Activated CD4-positive, alpha-beta T cell treated with anti-CD3 and anti-CD28 coated beads, Interleukin-2, amount 50 U/mL, for 24 hours (primary cell): ENCODE results near the gene PRR23E.

Source experiments
- DNase-seq, 2 donors: peaks; one replicate each; pipeline ENCODE4 v3.0.0-alpha.2; 2020; ENCODE audit warnings: low read depth in 1 of 2, low spot score in 1 of 2

The PRR23E gene

GRCh38 chr3:127183931-127184869, 8.7 kb upstream of the PRR23E start:
- no peak for DNase-seq

GRCh38 chr3:127184870-127185216, 8.1 kb upstream of the PRR23E start:
- DNase-seq, result no peak

DNA sequence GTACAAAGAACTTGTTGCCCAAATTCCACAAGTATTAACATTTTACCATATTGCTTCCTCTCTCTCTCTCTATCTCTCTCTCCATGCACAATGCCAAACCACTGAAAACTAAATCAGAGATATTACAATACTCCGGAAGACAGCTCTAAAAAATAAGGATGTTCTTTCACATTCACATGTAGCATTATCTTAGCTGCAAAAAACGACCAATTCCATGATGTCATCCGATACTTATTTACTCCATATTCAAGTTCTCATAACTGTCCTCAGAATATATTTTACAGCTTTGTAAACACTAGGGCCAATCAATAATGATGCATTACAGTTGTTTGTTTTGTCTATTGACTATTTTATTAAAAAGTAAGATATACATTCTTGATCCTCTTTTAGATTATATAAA, 7.7 kb upstream of the PRR23E start:
- no peak for DNase-seq

DNA sequence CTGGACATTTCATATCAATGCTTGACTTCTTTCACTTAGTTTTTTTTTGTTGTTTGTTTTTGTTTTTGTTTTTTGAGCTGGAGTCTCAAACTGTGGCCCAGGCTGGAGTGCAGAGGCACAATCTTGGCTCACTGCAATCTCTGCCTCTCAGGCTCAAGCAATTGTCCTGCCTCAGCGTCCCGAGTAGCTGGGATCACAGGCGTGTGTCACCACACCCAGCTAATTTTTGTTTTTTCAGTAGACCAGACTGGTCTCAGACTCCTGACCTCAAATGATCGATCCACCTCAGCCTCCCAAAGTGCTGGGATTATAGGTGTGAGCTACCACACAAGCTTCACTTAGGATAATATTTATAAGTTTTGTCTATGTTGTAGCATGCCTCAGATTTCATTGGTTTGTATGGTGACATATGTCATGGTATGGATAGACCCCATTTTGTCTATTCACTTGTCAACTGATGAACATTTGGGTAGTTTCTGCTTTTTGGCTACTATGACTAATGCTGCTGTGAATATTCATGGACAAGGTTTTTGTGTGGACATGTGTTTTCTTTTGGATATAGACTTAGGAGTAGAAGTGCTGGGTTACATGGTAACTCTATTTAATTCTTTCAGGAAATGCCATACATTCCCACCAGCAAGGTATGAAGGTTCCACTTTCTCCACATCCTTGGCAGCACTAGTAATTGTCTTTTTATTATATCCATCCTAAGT, 6.8 kb upstream of the PRR23E start:
- no peak for DNase-seq

DNA sequence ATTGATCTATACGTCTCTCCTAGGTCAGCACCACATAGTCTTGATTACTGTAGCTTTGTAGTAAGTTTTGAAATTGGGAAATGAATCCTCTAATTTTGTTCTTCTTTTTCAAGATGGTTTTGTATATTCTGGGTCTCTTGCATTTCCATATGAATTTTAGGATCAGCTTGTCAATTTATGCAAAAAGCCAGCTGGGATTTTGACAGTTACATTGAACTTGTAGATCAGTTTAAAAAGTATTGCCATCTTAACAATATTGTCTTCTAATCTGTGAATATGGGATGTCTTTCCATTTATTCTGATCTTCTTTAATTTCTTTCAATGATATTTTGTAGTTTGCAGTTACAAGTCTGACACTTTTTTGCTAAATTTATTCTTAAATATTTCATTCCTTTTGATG, 5.6 kb upstream of the PRR23E start:
- no peak for DNase-seq

DNA sequence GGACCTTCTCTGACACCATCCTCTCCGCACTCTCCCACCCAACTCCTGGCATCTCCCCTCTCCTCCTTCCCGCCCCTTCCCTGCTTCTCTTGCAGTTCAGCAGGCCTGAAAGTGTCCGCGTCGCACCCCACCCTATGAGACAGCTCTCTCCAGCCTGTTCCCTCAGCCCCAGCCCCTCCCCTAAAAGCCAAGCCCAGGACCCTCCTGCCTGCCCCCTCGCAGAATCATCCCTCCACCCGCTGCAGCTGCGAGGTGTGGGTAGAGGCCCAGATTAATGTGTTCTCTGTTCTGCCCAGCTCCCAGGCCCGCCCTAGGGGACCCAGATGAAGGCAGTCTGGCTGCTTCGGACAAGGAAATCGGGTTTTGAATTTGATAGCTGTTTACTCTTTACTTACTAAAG, 410 bp downstream of the PRR23E start:
- DNase-seq, result no peak

- DNase-seq, result no peak
Observed at GRCh38 chr3:127193775-127194174, 844 bp downstream of the PRR23E start.

DNA sequence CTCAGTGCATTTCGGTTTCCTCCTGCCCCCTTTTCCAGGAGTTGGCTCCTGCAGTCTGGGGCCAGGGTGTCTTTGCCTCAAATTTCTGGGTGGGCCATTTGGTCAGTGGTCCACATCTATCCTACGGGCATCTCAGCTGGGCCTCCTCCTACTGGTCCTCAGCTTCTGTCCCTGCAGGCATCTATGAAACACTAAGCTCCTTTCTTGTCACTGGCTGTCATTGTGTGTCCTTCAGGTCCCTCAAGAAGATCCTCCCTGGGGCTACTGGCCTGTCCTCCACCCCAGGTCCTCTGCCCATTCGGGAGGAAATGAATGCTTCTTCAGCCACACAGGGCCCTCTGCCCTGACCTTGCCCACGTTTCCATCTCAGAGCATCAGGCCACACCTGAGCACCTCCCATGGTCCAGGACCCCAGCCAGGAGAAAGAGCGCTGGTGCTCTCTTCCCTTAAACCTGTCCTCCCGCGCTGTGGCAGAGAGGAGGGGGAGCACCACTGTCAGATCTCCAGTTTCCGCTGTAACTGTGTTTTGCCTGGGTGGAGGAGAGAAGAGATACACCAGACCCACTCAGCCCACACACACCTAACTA, 1.8 kb downstream of the PRR23E start:
- DNase-seq, result no peak

- no peak for DNase-seq
Observed at GRCh38 chr3:127195417-127195816, 2.5 kb downstream of the PRR23E start.

DNA sequence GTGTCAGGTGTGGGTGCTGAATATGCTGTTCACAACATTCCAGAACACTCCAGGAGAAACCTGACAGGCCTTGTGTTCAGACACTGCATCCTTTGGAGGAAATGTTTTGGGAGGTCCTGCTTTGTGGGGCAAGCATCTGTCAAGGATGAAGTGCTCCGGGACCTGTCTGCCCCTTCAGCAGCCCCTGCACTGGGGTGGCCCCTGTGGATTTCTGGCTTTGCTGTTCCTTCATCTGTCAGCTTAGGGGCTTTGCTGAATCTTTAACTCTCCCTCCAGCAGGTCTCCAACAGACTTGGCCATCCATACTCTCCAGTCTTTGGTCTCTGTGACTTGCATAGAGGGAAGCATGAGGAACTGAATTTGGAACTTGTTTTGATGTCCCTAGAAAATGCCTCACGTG, 3.1 kb downstream of the PRR23E start:
- no peak for DNase-seq

- no peak for DNase-seq
Observed at GRCh38 chr3:127196466-127197299, 3.8 kb downstream of the PRR23E start.

DNA sequence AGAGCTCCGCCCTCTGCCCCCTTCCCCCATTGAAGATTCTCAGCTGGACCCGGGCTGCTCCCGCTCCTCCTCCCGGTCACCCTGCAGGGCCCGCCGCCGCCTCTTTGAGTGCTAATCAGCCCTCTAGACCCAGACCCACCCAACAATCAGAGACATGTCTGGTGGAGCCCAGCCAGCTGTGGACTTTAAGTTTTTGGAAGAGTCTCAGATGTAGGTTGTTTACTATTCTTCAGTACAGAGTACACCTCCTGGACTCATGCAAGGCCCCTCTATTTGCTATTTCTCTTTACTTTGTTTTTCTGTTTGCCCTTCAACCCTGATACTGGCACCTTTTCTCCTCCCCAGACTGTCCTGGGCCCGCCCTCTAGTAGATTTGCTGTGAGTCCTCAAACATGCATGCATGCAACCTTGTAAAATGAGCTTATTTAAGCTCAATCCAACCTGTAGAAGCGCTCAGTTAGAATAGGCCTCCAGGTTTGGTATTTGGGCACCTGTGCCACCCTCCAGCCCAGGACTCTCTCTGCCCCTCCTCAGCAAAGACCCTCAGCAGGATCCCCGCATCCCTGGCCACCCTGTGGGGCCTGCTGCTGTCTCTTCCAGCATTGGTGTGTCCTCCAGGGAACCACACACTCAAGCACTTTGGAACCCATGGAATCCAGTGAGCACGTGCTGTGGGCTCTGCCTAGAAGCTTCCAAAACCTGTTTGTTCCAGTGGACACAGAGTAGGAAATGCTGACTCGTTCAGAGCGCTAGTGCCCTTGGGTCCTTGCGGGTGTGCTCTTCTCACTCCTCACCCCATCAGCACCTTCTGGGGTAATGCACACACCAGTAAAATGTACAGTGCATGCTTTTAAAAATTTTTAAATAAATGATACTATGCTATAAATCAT, 4.6 kb downstream of the PRR23E start:
- no peak for DNase-seq

DNA sequence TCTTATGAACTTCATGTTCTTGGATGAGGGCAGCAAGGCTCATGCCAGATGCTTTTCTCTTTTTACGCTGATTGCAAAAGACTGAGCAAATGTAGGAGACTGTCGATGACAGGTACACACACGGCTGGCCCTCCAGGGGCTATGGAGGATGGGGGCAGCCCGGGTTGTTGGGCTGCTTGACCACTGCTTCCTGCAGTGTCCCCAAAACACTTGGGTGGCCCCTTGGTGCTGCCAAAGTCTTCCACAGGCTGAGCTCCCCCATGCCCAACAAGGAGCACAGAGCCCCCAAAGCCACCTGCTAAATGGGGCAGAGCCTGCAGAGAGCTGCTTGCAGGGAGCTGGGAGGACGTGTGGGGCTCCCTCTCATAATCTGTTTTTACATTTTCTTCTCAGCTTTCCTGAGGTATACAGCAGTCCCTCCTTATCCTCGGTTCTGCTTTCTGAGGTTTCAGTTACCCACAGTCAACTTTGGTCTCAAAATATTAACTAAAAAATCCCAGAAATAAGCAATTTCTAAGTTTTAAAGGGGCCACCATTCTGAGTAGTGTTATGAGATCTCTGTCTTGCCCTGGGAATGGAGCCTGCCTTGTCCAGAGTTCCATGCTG, 7.3 kb downstream of the PRR23E start:
- no peak for DNase-seq

- no peak for DNase-seq
Observed at GRCh38 chr3:127203024-127203423, 10.1 kb downstream of the PRR23E start.

GRCh38 chr3:127204841-127205582, 12.1 kb downstream of the PRR23E start:
- no peak for DNase-seq

GRCh38 chr3:127206154-127206553, 13.2 kb downstream of the PRR23E start:
- DNase-seq, result no peak

DNA sequence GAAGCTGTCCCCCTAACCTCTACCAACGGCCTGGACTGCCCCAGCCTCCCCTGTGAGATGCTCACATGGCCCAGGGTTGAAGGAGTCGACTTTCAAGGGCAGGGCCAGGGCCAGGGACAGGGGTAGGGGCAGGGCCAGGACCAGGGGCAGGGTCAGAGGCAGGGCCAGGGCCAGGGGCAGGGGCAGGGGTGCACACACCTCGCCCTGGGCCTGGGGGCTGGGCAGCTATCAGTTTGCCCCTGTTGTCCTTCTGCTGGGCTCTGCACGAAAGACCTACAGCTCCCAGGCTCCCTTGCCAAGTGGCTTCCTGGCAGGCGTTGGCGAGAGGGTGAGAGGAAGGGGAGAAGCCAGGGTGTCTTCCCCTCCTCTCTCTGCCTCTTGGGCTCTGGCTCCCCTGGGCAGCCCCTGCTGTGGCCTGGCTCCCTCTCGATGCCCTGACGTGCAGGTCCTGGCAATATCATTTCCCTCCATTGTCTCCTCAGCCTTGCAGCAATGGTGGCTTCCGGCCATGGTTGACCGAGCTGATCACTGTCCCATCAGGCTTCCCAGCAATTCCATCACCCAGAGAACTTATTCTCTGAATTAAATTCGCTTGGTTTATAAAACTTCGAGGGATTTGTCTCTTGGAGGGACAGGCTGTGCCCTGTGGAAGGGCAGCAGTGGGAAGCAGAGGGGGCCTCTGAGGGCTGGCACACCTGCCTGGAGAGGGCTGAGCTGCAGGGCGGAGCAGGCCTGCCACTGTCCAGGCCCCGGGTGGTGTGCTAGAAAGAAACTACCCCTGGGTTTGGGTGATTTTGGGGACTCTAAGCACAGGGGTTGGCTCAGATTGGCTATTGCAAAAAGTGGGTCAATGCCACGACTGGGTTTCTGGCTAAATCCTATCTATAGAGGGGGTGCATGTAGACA, 13.9 kb downstream of the PRR23E start:
- DNase-seq, result no peak
